Thyroid gland (tissue), 4 donors: Measurements from ENCODE around the gene BTN2A1.

Experiments
- POLR2A ChIP-seq, 2 donors: fragments of 450-650 bp; IDR thresholded peaks; one replicate each; pipeline ENCODE4 v1.6.1; 2017; ENCODE audit warnings: antibody characterized with exemption in 2 of 2, mild to moderate bottlenecking in 2 of 2, moderate library complexity in 1 of 2
- TF ChIP-seq, protein P1 (sequence below), 6 experiments: fragments of 200-600 bp in 3 of 6; fragments of 450-650 bp in 3 of 6; sonication (generic) in 3 of 6; IDR thresholded peaks; one replicate each; pipeline ENCODE4 v1.5.1; 2016 to 2019; ENCODE audit warnings: antibody characterized with exemption in 6 of 6, mild to moderate bottlenecking in 2 of 6, inconsistent platforms in 1 of 6, moderate library complexity in 1 of 6

DNA sequence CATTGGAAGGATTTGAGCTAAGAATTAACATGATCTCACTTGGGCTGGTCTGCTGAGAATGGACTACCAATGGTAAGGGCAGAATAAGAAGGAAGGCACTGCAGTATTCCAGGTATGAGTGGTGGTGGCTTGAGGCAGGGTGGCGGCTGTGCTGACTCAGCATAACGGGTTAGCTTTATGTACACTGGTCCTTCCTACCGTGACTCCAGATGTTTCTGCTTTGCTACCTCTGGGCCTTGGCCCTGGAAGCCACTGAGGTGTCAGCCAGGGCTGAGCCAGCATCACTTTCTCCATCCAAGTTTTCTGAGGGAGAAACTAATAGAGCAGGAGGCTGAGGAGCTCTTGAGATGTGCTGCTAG is 30.3 kb upstream of the BTN2A1 start:
- TF ChIP-seq, protein P1, sequence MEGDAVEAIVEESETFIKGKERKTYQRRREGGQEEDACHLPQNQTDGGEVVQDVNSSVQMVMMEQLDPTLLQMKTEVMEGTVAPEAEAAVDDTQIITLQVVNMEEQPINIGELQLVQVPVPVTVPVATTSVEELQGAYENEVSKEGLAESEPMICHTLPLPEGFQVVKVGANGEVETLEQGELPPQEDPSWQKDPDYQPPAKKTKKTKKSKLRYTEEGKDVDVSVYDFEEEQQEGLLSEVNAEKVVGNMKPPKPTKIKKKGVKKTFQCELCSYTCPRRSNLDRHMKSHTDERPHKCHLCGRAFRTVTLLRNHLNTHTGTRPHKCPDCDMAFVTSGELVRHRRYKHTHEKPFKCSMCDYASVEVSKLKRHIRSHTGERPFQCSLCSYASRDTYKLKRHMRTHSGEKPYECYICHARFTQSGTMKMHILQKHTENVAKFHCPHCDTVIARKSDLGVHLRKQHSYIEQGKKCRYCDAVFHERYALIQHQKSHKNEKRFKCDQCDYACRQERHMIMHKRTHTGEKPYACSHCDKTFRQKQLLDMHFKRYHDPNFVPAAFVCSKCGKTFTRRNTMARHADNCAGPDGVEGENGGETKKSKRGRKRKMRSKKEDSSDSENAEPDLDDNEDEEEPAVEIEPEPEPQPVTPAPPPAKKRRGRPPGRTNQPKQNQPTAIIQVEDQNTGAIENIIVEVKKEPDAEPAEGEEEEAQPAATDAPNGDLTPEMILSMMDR (IDR thresholded peaks at IDR 0.05): no peak
- no peak for TF ChIP-seq POLR2A (IDR thresholded peaks at IDR 0.05)
